Left renal pelvis (tissue), 4 donors: Measurements from ENCODE around the gene DCAF8L2. TPM values are rescaled to one million over a fixed set of nuclear protein-coding genes. Genes with fewer than 3 reads are reported as not detected.
"Not testable (repeated sequence)": the region's sequence is repeated elsewhere in the genome, so short reads cannot be mapped to it uniquely, and the experiment has no call there.

Experiments used
- DNase-seq, 4 donors: peaks; one replicate each; pipeline ENCODE4 v3.0.0-alpha.2; 2013; ENCODE audit warnings: low read depth in 4 of 4, low spot score in 3 of 4
- polyA plus RNA-seq, 4 donors: library from polyadenylated mRNA; unstranded; fragments of 120-200 nt; gene quantifications; one replicate each; pipeline ENCODE4 v1.2.1, GENCODE V29; 2013; ENCODE audit not compliant: insufficient read length in 4 of 4

Gene DCAF8L2
- not detected for polyA plus RNA-seq

- no peak for DNase-seq
Measured at GRCh38 chrX:27590044-27590443, at the start of gene DCAF8L2. Gene DCAF8L2 (plus strand): TSS chrX:27590344. CDS start chrX:27746896, 156,552 bp downstream.

DNA sequence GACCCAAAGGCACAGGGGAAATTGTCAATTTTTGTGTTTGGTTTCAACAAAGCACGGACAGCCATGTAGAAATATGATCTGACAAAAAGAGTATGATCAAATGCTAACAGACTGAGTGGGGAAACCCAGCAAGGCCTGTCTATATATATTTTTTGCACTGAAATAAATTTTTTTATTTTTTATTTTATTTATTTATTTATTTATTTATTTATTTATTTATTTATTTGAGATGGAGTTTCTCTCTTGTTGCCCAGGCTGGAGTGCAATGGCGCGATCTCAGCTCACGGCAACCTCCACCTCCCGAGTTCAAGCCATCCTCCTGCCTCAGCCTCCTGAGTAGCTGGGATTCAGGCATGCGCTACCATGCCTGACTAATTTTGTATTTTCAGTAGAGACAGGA is 49.0 kb upstream of the DCAF8L2 start:
- DNase-seq: not testable (repeated sequence)

DNA sequence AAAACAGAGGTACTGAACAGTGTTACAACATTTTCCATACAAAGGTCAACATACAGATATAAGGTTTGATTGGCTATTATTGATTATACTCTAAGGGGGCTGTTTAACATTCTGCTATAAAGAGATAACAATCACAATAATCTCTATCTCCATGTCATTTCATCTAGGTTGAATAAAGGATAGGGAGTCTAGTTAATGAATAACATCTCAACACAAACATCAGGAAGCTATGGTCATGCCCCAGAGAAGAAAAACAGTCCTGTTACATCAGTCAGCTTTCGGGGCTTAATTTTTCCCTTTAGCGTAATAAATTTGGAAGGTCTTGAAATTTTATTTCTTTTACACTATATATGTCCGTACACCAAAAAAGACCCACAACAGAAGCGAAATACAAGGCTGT is 41.5 kb upstream of the DCAF8L2 start:
- DNase-seq: no peak

DNA sequence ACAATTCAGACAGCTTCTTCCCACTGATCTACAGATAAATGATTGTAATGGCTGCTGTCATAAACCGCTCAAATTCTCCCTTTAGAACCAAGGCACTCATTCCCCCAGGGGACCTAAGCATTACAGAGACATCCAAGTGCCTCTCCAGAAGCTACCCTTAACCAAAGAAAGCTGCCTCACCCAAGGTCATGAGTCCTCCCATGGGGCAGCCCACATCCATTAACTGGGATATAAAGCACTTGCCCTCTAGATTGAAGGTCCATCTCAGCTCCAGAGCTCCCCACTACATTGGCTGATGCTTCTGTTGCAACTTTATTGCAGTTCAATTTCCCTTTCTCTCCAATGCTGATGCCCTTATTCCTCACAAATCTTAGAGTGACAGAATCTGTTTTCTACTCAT is 40.5 kb upstream of the DCAF8L2 start:
- no peak for DNase-seq

DNA sequence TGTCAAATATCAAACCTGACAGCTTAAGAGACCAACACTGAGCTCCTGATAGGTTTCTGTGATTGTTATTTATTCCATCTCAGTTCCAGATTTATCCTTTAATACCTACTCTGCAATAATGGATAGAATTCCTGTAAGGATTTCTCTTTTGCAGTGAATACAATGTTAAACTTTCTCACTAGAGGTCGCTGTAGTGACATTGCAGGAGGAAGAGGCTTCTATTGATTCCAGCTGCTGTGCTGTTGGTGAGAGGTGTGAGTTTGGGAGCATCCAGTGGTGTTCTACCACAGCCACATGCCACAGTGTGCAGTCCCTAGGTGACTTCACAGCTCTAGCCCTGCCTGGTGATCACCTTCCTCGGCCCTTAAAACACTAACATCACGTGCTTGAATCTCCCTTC is 34.6 kb upstream of the DCAF8L2 start:
- DNase-seq: peak in 2 of 4 donors; percentile 6

DNA sequence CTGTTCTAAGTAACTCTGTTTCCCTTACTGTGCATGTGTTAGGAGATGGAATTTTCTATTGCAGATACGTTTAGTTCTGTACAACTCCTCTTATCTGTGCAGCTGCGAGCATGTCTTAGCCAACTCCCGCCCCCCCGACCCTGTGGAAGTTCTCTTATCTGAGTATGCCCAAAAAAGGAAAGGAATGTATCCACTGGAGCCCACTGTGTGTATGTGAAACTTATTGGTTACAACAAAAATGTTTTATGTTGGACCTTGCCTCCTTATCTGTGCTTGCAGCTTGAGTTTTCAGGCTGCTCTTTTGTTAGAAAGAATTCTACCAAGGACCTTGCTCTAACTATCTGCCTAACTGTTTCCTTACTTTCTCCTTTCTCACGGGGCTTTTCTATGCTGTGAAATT is 24.2 kb upstream of the DCAF8L2 start:
- DNase-seq: peak in 1 of 4 donors; percentile 21

DNA sequence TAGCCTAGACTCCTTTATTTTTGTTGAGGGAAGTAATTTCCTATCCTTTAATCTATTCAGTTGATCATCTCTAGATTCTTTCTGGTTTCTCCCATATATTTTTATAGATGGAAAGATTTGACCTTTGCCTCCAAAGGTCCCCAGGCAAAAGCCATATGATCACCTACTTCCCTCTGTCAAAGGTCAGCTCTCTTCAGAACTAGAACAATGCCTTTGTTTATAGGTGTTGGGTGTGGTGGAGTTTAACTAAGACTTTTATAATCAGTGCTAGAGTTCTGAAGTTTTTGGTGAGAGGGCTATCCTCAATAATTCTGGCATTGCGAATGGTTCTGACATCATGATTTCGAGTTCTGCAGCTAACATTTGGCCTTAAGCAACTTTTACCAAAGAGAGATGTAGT is 19.0 kb upstream of the DCAF8L2 start:
- DNase-seq: no peak

DNA sequence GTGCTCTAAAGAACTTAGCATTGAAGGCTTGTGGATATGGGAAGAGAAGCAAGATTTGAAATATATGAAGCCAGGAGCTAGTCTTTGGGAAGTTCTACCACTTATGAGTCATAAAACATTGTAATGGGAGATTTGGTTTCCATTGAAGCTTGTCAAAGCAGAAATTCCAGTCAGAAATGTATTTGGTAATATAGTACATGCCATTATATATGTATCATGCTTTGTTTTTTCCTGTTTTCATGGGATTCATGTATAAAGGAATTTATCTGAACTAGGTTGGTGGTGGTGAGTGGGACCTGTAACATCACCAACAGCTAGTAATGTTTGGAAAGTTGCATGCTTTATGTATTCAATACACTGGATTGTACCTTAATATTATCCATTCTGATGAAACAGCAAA is 14.6 kb upstream of the DCAF8L2 start:
- no peak for DNase-seq

GRCh38 chrX:27583976-27584375 is 6.2 kb upstream of the DCAF8L2 start:
- no peak for DNase-seq

DNA sequence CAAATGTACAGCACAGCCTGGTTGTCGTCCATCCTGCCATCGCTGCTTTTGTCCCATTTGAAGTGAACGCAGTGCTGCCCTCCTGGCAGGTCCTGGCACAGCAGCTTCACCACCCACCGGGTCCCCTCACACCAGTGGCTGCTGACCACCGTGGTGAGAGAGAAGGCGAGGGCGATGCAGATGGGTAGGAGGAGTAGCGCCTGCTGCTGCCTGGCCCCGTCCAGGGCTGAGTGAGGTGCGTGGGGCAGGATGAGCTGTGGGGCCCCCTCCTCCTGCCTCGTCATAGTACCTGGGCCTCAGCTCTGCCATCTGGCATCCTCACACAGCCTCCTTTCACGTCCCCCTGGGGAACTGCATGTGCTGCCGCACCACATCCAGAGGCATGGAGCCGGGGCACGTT is 1.8 kb downstream of the DCAF8L2 start:
- no peak for DNase-seq

GRCh38 chrX:27597508-27597907 is 7.4 kb downstream of the DCAF8L2 start:
- DNase-seq: peak in 1 of 4 donors; percentile 3

DNA sequence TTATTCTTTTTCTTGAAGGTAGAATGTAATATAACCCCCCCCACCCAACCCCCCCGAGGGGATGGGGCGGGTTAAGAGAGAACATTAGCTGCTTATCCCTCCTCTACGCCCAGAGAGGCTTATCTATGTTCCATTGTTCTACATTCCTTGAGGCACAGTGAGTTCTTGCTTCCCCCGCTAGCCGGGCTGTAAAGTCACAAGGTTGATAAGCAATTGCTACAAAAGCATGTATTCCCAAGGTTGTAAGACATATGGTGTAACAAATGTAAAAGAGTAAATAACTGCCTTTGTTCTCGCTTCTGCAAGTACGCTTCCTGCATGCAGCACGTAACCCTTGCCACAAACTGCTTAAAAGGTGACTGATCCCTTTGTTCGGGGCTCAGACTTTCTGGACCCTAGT is 8.2 kb downstream of the DCAF8L2 start:
- DNase-seq: no peak

- DNase-seq: no peak
Measured at GRCh38 chrX:27599928-27600327, 9.8 kb downstream of the DCAF8L2 start.

- DNase-seq: no peak
Measured at GRCh38 chrX:27600686-27601085, 10.5 kb downstream of the DCAF8L2 start.

- no peak for DNase-seq
Measured at GRCh38 chrX:27608671-27609070, 18.5 kb downstream of the DCAF8L2 start.

DNA sequence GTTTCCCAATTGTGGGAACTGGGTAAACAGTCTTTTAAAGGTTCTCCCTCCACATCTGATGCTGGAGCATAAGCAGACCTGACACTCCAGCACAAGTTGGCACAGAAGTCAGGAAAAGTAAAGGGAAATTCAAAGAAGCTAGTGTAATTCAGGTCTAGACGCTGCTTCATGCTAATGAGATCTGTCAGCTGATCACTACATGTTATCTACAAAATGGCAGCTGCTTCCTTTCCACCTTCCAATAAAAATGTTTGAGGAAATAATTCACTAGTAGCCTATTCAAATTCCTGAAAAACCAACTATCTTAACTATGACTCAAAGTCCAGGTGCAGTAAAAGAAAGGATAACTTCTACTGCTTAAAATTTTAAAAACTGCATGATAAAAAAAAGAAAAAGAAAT is 29.3 kb downstream of the DCAF8L2 start:
- no peak for DNase-seq

DNA sequence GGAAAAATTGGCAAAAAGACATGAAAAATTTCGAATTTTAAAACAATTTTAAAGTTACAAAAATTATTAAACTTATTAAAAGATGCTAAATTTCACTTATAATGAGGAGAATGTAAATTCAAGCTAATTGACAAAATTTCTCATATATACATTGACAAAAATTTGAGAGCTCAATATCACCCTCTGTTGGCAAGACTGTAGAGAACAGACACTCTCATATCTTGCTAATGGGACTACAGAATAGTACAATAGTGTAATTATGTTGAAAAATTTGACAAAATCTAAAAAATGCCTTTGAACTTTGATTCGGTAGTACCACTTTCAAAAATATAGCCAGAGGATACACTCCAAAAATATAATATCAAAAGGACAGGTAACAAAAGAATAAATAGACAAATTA is 29.8 kb downstream of the DCAF8L2 start:
- no peak for DNase-seq

GRCh38 chrX:27622883-27623282 is 32.7 kb downstream of the DCAF8L2 start:
- DNase-seq: no peak

- no peak for DNase-seq
Measured at GRCh38 chrX:27626066-27626465, 35.9 kb downstream of the DCAF8L2 start.

- DNase-seq: no peak
Measured at GRCh38 chrX:27633328-27633727, 43.2 kb downstream of the DCAF8L2 start.

- no peak for DNase-seq
Measured at GRCh38 chrX:27656581-27656980, 66.4 kb downstream of the DCAF8L2 start.

- no peak for DNase-seq
Measured at GRCh38 chrX:27660878-27661277, 70.7 kb downstream of the DCAF8L2 start.

DNA sequence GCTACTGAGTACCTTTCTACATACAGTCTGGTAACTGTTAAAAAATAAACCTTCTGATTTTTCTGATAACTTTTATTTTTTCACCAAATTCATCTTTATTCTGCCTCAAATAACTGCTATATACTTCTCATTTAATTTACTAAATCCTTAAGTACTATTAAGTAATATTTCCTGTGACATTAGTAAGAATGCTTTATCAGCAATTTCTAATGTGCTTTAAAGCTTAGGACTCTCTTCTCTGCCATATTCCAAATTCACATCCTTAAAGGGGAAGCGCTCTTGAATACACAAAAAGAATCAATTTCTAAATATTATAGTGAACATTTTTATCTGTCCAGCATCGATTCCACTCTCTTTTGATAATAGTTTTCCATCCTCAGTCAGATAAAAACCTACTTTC is 81.1 kb downstream of the DCAF8L2 start:
- no peak for DNase-seq

DNA sequence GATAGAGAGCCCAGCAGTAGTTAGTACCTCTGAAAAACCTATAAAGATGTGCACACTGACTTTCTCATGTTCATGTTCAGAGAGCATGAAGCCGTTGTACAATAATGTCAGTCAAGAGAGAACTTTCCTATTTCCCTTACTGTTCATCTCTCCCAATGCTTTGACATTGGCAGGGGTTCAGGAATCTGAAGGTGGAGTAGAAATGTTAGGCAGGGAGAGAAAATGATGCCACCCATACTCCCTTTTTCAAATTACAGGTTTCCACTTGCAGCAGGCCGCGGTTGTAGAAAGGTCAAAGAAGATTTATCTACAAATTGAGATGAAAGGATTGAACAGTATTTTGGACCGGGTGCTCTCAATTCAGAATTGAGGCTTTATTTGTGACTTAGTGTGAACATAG is 84.3 kb downstream of the DCAF8L2 start:
- no peak for DNase-seq
